Stimulated activated CD8-positive, alpha-beta memory T cell treated with anti-CD3 and anti-CD28 coated beads, Interleukin-15, amount 100 ng/mL, for 24 hours (primary cell): Measurements from ENCODE around the gene CLEC4F.
A peak's percentile ranks its signal among the peaks of the same experiment; 100 is the strongest.
"Not testable (repeated sequence)": the region's sequence is repeated elsewhere in the genome, so short reads cannot be mapped to it uniquely, and the experiment has no call there.

Experiments used
- DNase-seq: peaks from one replicate; pipeline ENCODE4 v3.0.0-alpha.2; 2020; ENCODE audit warnings: low read depth

Gene CLEC4F

DNA sequence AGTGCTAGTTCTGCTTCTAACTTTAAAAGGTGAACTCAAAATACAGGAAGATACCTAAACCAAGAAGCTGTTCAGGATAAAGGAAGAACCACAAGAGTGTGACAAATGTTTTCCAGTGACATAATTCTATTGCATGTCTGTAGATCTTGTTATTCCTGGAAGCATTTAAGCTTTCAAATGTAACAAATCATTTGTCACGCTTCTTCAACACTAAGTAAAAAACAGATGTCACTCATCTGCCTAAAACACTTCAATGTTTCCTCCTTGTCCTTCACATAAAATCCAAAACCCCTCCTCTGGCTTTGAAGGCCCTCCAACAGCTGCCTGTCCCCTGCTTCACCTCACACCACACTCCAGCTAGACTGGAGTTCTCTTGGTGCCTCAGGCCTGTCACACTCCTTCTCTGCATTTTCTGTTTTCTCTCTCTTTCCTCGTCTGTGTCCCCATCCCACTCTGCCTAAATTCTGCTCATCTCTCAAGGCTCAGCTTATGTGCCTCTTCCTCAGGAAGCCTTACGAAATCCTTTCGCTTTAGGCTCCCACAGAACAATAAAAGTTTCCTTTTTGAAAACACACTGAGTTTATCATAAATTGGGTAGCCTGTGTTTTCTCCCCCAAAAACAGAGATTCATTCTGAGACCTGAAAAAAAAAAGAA lies 6.4 kb upstream of the CLEC4F start:
- DNase-seq, result no peak

DNA sequence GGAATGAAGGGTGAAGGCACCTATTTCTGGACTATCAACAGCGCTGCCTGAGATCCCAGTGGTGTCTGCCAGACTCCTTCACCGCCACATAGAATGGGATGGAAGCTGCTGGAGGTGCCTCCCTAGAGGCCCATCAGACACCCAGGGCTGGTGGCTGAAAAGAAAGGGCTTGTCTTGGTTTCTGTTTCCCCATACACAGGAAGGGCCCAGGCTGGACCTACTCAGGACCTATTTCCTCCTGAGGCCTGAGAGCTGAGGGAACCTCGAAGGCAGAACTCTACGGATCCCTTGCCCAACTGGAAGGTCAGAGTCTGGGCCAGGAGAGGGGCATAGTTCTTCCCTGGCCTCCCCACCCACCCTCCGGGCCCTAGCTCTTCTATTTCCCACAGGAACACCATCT lies 2.9 kb upstream of the CLEC4F start:
- DNase-seq, result no peak

DNA sequence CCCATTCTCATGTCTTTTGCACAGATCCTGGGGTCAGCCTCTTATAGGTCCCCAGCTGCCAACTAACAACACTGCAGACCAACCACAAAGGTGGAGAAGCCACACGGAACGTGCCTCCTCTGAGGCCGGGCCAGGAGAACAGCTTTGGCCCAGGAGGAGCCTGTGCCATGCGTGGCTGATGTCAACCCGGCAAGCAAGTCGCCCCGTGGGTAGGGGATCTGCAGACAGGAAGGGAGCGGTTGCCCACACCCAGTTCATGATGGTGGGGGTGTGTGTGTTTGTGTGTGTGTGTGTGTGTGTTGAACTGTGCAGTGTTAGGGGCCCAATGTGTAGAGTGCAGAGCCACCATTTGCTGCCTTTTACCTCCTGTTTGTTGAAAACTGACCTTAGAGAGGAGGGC lies 2.4 kb upstream of the CLEC4F start:
- DNase-seq, result no peak

DNA sequence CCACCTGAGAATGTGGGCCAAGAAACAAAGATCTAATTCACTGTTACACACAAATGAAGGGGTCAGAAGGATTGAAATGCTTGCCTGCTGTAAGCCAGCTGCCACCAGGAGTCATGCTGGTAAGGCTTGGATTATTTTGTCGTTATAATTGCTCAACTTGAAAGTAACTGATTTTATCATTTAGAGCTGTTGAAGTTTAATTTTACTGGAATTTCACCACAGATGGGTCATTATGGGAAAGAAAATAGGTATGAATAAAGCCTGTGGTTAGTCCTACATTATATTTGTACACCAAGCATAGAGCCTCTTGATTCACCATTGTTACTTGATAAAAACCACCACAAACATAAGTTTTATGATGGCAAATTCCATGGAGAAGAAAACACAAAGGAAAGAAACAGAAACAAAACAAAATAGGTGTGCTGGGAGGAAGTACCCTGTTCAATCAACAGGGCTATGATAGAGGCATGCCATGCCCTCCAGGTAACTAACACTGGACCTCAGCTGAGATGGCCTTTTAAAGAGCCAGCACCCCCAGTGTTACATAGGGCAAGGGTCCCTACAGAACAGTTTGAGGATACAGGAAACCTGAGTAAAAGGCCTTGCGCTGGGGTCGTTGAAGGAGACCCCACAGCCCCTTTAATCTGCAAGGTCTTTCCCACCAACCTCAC lies 3.0 kb downstream of the CLEC4F start:
- DNase-seq, result no peak

DNA sequence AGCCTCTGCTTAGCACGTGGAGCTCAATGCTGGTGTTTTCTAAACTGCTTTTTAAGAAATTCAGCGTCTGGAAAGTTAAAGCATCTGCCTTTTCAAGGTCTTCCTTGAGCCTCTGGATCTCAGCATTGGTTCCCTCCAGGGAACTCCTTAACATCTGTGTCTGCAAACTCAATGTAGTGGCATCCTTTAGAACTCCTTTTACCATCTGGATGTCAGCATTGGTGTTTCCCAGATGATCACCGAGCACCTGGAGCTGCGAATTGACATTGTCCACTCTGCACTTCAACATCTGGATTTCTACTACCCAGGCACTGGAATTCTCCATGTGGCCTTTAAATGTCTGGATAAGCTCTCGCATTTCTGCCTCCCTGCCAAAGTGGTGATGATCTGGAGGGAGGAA lies 3.7 kb downstream of the CLEC4F start:
- DNase-seq, result no peak

DNA sequence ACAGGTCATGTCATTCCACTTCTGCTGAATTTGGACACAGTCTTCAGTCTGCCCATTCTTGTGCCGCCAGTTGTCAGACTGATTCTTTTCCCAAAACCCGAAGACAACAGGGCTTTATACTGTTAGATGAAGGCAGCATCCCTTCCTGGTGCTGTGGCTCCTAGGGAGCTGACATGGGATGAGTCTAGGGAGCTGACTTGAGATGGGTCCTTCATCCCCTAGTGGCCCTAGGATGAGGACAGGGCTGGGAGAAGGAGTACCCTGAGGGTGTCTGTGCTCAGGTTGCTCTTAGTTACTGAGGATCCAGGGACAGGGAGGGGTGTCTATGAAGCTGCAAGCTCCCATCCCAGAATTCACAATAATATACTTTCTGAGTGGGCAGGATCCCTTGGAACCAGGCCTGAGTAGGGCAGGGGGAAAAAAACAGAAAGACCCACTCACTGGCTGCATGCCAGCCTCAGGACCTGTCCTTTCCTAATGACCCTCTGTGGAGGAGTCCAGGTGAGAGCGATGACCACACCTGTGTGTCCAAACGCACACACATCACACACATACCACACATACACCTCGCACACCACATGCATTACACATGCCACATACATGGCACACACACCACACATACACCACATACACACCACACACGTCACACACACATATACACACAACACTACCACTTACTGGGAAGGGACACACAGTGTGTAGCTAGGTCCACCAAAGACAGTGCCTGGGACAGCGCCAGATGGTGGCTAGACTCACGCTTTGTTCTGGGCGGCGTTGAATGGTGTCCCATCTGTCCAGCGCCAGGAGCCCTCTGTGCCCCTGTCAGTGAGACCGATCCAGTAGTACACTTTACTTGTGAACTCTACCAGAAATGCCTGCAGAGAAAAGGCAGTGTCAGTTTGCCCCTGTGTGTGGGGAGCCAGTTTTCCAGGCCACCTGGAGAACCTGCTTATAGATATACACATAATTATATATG lies 11.1 kb downstream of the CLEC4F start:
- no peak for DNase-seq

DNA sequence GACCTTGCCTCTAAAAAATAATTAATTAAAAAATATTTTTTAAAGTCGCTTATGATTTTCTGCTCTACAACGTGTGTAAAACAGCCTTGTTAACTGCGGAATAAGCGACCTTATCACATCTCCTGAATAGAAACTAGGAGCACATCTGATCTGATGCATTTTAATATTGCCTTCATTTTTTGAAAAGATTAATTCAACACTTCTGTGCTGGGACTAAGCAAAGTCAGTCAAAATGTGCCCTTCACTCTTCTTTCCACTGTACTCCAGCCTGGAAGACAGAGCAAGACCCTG lies 12.6 kb downstream of the CLEC4F start:
- no peak for DNase-seq

DNA sequence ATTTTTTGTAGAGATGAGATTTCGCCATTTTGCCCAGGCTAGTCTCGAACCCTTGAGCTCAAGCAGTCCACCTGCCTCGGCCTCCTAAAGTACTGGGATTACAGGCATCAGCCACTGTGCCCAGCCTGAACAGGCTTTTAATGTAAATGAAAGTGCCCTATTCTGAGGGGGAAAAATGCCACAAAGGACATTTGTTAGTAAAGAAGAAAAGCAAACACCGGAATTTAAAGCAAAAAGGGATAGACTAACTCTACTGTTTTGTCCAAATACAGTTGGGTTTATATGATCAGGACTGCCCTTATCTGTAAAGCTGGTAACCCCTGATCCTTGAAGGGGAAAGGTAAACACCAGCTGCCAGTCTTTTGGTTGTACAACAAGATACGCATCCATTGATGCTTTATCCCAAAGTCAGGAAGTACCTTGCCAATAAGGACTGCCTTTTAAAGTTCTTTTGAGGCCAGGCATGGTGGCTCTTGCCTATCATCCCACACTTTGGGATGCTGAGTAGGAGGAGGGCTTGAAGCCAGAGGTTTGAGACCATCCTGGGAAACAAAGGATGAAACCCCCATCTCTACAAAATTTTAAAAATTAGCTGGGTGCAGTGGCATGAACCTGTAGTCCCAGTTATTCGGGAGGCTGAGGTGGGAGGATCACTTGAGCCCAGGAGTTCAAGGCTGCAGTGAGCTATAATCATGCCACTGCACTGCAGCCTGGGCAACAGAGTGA lies 13.1 kb downstream of the CLEC4F start:
- no peak for DNase-seq

DNA sequence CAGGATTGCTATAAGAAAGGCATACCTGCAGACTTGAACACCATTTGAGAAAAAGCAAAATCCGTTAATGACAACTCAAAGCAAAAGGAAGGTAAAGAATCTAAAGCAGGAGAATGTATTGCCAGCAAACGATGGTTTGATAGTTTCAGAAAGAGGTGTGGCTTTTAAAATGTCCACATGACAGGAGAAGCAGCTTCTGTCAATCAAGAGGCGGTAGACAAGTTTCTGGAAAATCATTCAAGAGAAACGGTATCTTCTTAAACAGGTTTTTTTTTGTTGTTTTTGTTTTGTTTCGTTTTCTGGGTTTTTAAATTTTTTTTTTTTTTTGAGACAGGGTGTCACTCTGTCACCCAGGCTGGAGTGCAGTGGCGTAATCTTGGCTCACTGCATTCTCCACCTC lies 13.8 kb downstream of the CLEC4F start:
- no peak for DNase-seq

DNA sequence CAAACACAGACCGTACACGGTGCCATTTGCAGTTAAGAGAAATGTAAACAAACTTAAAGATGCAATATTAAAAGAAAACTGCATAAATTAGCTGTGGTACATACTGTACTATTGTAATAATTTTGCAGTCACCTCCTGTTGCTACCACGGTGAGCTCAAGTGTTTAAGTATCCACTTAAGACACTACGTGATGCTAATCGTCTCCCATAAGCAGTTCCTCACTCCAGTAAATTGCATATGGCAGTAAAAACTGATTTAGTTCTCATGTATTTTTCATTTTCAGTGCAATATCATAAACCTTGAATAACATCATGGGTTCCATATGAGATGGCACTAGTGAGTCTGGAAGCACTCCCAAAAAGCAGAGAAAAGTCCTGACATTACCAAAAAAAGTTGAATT lies 14.4 kb downstream of the CLEC4F start:
- no peak for DNase-seq

DNA sequence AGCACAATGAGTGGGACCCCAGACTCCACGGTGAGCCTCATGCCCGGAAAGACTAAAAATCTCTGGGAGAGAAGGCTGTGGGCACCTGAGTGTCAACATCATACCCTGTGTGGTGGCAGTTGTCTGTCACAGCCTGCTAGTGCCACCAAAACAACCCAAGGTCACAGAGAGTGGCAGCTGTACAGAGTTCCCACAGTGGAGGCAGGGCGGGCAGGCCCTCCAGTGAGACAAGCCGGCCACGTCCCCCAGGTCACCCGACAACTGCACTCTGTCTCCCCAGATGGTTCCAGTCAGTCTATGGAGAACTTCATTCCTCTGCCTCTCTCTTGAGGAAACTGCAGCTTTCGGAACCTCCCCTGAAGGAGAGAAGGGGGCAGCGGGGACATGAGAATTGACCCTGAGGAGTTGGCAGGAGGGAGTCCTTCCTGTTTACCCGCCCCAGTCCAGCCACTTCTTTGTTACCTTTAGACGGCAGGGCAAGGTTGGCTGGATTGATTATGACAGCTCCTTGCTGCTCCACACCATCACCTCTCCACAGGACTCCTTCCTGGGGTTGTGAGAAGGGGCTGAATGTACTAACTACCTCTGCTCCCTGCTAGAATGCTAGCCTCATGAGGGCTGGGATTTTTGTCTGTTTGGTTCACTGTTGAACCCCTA lies 18.7 kb downstream of the CLEC4F start:
- no peak for DNase-seq

DNA sequence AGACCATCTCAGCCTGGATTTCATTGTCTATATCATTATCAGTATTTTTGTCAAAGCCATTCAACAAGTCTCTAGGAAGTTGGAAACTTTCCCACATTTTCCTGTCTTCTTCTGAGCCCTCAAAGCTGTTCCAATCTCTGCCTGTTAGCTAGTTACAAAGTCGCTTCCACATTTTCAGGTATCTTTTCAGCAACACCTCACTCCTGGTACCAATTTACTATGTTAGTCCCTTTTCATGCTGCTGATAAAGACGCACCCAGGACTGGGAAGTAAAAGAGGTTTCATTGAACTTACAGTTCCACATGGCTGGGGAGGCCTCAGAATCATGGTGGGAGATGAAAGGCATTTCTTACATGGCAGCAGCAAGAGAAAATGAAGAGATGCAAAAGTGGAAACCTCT lies 20.7 kb downstream of the CLEC4F start:
- DNase-seq, result no peak

DNA sequence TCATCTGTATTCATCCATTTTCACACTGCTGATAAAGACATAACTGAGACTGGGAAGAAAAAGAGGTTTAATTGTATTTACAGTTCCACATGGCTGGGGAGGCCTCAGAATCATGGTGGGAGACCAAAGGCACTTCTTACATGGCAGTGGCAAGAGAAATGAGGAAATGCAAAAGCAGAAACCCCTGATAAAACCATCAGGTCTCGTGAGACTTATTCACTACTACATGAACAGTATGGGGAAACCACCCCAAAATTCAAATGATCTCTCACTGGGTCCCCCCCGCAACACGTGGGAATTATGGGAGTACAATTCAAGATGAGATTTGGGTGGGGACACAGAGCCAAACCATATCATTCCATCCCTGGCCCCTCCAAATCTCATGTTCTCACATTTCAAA lies 22.4 kb downstream of the CLEC4F start:
- not testable (repeated sequence) for DNase-seq

DNA sequence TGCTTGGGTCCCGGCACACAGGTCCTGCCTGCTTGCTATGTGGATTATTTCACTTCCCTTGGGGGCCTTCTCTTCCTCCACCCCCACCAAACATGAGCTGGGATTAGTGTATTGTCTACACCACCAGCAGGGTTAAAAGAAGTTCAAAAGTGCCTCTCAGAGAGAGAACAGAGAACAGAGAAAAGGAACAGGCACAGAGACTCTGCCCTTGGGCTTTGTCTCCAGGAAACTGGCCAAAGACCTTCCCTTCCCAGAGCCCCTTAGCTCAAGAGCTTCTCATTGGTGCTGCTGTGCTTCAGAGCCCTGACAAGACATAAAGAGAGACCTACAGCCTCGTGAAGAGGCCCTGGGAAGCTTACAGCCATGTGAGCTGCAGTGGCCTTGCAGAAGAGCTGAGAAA lies 22.9 kb downstream of the CLEC4F start:
- DNase-seq, result no peak

DNA sequence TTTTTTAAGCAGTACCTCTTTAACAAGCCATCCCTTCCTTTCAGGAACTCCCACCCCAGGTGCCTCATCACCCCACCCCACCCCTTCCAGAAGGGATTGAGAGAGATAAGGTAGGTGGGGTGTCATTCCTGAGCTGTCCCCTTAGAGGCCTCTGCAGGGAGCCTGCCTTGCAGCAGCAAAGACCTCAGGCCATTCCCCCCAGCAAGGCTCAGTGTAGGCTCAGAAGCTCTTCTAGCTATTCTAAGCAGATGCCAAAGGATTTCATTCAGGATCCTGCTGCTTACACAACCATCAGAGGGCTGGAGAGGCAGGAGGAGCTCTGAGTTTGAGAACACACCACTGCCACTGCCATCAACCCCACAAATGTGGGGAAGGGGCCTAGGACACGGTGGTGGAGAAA lies 24.1 kb downstream of the CLEC4F start:
- no peak for DNase-seq

DNA sequence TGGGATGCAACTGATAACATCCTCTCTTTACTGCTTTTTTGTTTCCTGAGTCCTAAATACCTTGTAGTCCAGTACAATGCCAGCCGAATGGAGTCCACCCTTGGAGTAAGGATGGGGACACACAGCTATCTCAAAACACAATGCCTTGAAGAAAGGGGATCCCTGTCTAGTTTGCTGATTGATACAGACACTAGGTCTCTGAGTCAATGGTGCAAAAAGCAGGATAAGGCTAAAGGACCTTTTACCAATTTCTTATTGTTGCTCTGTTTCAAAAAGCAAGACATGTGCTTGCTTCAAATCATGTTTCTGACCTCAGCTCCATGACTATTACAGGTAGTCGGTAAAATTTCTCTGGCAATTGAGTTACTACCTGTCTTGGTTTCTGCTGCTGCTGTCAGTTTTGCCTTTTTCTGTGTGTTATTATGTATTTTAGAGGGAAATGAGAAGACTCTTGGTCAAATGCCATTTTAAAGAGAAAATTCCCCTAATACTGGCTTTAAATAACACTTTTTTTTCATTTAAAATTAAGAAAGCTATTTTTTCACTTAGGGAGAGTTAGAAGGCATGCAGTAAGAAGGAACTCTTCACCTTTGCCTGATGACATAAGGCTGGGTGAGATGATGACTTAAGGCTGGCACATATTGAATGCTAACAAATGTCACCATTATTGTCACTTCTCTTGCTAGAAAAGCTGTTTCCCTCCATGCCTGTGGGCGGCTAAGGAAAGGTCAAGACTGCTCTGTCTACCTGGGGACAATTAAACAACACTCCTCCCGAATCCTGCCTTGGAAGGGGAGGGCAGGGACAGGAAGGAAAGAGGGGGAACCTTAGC lies 25.0 kb downstream of the CLEC4F start:
- DNase-seq, result no peak

DNA sequence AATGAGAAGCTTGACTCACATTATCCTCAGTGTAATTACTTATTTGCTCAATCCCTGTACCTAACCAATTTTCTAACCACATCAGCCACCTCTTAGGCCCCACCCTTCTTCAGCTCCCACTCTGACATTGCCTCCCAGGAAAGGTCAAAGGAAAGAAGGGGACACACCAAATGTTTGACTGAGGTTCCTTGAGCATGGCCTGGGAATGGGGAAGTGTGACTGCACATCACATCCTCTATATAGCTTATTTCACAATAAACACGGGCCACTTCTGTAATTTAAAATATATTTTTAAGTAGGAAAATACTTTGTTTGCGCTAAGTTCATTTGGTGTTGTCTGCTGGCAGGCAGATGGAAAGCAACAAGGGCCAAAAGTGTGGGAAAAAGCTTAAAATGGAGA lies 26.9 kb downstream of the CLEC4F start:
- no peak for DNase-seq

DNA sequence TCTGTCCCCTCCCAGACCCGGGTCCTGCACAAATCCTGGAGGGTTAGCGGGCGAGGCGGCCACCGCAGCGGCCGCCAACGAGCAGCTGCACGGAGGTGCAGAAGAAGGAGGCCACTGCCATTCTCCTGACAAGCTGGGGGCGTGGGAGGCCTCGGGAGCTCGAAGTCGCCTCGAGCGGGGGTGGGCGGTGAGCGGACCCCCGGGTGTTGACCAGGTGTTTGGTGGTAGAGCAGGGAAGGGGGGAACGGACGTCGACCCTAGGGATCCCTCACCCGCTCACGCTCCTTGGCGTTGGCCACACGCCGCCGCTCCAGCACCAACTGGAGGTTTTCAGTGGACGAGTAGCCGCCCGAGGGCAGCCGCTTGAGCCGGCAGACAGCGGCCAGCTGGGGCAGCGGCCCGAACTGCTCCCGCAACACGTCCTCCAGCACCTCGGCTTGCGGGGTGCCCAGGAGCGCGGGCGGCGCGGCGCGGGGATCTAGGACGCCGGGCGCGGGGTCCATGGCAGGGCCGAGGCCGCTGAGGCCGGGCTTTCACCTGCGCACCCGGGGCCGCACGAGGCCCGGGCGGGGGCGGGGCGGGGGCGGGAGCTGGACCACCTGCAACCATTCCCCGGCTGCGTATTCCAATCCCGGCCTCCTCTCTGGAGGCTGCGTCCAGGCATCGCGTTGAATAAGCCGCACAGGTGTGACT lies 30.1 kb downstream of the CLEC4F start, which contains the start of gene FIGLA:
TSS of gene FIGLA (minus strand) at position 508 of the 693 bp plus-strand sequence. CDS start at position 503, 5 bp downstream.
- no peak for DNase-seq

DNA sequence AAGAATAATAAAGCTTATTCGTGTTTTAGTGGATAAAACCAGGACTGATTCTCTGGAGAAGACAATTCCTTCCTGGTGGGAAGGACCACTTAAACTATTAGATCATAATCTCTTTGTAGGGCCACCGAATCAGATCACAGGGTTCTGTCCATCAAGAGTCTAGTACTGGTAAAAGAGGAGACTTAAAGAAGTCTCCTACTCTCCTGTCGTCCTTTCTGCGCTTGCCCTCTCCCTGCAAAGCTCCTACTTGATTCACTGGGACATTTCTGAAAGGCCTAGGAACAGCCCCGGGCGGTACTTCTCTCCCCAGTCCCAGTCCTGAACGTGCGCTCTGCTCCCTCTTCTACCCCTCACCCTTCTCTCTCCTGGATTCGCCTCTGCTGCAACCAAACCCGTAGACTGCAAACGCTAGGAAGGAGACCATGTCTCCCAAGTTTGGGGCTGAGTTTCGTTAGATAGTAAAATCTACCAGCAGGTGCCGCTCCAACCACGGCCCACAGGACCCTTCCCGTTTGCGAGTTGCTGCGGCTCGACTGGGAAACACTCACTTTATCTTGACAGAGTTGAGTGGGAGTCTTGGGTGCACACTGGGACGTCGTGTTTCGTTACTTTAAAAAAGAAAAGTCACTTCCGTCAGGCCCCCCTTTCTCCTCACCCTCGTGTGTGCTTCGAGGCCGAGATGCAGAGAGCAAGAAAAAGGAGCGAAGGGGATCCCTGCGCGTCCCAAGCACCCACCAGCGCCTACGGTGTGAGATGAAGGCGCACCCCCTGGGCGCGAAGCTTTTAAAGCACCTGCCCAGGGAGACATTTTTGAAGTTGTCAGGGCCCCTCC lies 30.9 kb downstream of the CLEC4F start:
- peak; percentile 29 for DNase-seq
